Fibroblast of pulmonary artery (primary cell): ENCODE results near the gene RBM19.

Experiments used
- DNase-seq: peaks from one replicate; pipeline ENCODE4 v3.0.0-alpha.2; 2010; ENCODE audit warnings: low read depth
- H3K4me3 ChIP-seq: replicated peaks from 2 replicates; pipeline ENCODE4 v1.5.1; 2011; ENCODE audit warnings: low read depth, mild to moderate bottlenecking, control low read depth, low read length, moderate library complexity
- TF ChIP-seq, protein P1 (sequence below): IDR thresholded peaks from 2 replicates; pipeline ENCODE4 v1.5.1; 2011; ENCODE audit warnings: mild to moderate bottlenecking, control low read depth, low read length, inconsistent platforms; ENCODE audit errors: missing control alignments

RBM19 gene

DNA sequence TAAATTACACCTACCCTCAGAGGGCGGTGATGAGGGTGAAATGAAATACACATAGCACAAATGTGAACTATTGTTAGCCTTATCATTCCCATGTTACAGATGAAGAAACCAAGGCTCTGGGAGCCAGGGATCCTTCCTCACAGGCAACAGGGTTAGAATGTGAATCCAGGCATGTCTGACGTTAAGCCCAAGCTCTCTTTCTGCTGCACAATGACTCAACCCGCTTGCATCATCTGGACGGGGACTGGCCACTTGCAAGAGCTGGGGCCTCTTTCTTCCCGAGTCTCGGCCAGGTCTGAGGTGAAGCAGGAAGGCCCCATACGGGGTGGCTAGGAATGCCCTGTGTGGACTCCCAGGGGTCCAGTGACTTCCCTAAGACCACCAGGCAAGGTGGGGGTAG is 105.2 kb downstream of the RBM19 start:
- no peak overlapping the region for H3K4me3 ChIP-seq
- peak; percentile 97 for DNase-seq
- TF ChIP-seq, protein P1, sequence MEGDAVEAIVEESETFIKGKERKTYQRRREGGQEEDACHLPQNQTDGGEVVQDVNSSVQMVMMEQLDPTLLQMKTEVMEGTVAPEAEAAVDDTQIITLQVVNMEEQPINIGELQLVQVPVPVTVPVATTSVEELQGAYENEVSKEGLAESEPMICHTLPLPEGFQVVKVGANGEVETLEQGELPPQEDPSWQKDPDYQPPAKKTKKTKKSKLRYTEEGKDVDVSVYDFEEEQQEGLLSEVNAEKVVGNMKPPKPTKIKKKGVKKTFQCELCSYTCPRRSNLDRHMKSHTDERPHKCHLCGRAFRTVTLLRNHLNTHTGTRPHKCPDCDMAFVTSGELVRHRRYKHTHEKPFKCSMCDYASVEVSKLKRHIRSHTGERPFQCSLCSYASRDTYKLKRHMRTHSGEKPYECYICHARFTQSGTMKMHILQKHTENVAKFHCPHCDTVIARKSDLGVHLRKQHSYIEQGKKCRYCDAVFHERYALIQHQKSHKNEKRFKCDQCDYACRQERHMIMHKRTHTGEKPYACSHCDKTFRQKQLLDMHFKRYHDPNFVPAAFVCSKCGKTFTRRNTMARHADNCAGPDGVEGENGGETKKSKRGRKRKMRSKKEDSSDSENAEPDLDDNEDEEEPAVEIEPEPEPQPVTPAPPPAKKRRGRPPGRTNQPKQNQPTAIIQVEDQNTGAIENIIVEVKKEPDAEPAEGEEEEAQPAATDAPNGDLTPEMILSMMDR: no peak

DNA sequence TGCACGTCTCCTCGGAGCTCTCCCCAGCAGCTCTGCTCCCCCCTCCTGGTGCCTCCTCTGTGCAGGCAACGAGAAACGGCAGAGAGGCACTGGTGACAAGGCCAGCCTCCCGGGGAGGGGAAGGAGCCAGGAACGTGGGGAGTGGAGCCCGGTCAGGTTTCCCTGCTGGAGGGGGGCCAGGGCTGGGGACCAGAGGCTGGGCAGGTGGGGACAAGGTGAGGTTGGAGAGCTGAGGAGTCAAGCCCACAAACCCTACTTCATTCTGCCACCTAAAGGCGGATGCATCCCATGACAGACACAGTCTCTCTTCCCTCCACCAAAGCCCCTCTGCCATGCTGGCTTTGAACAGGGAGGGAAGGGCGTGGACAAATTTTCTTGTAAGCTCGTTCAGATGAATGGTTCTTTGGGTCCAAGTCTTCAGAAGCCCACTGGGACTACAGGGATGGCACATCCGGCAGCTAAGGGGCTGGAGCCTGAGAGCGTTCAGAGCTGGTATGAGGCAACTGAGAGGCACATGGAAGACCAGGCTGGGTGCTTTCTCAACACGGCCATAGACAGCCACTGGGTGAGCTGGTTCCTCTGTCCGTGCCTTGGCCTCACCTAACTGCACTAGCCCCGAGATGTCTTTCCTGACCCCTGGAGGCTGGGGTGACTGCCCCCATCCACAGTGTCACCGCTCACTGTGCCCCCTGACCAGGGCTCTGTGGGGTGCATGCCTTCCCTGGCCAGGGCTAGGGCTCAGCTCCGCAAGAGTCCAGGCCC is 105.9 kb downstream of the RBM19 start:
- TF ChIP-seq, protein P1: no peak
- DNase-seq: no peak
- no peak overlapping the region for H3K4me3 ChIP-seq

DNA sequence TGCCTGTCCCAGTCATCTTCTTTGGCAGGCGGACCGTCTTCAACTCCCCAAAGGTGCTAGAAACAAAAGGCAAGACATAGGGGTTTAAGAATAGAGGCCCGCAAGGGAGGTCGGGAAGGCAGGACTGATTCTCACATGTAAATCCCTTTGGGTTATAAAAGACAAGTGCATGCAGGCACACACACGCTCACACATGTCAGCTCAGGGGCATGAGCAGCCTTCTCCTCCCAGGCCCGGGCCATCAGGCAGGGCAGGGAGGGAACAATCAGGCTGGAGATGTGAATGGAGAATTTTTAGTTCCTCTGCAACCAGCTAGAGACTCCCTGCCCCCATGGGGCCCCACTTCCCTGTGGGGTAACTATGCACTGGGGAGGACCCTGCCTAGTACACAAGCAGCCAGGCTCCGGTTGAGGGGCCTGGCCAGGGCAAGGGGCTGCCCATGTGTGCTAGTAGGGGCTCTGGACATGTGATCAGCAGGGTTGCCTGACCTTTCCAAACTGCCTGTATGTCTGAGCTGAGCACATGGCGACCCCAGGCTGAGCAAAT is 107.2 kb downstream of the RBM19 start:
- no peak for DNase-seq
- TF ChIP-seq, protein P1: no peak
- H3K4me3 ChIP-seq: no peak overlapping the region

DNA sequence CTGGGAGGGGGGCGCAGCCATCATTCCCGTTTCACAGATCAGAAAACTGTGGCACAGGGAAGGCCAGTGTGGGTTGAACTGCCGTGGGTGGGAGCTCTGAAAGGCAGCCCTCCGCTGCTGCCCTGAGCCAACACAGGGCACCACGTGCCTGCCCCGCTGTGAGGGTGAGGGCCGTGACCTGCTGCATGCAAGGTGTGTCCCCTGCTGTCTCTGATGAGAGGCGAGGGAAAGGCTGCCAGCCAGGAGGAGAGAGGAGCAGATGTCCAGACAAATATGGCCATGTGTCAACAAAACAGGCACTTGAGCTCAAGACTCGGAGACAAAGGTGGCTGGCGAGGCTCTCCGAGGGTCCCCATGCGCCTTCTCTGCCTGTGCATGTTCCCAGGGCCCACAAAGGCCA is 108.8 kb downstream of the RBM19 start:
- H3K4me3 ChIP-seq: no peak overlapping the region
- TF ChIP-seq, protein P1: no peak
- no peak for DNase-seq

DNA sequence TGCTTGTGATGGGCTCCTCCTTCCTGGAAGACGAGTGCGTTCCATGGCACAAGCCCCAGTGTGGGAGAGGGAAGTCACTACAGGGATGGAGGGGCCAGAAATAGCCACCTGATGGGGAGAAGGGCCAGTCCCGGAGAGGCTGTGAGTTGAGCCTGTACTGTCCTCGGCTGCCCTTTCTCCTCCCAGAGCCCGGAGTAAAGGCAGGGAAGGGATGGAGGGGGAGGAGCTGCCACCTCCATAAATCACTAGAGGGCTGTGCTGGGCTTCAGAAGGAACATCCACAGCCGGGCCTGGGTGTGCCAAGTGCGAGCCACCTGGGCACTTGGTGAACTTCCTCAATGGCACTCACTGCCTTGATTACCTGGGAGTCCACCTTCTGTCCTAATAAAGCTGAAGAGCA is 110.1 kb downstream of the RBM19 start:
- no peak for DNase-seq
- TF ChIP-seq, protein P1: no peak
- no peak overlapping the region for H3K4me3 ChIP-seq

DNA sequence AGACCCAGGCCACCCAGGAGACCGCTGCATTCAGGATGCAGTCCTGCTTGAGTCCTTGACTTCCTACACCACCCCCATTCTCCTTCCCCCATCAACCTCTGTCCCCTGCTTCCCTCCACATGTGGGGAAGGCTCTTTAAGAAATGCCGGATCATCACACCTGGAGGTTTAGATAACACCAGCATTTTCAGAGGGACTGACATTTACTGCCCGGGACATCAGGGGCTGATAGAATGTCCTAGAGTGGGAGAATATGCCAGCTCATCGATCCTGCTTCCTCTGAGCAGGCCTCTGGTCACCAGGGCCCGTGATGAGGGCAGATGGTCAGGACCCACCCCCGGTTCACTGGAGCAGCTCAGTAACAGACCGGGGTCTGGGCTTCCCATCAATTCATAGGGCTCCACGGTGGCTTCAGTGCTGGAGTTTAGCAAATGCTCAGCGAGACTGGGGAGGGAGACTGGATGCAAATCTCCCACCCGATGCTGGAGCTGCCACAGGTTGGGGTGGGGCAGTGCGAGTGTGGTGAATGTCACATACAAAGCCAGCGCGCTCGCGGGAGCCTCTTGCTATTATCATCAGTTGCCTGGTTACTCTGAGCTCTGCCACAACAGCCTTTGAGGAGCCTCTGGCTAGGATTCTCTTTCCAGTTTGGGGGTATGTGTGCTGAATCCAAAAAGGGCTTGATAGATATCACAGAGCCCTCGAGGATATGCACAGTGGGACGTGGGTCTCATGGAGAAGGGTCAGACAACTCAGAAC is 111.6 kb downstream of the RBM19 start:
- H3K4me3 ChIP-seq: no peak overlapping the region
- TF ChIP-seq, protein P1: no peak
- no peak for DNase-seq
